ENCODE results near the gene PTGS2. TPM values are rescaled to one million over a fixed set of nuclear protein-coding genes. Genes with fewer than 3 reads are reported as not detected.

PTGS2 gene
- total RNA-seq, 4 donors from 2014 or later, result 2.7 to 18.6 (median 4.3) TPM

- intact Hi-C loops (cut with DNase I), result no loop called here
- no peak overlapping the region for H3K4me3 ChIP-seq
- no peaks in the 10 kb centered on the region for H3K4me1 ChIP-seq
- no peak for DNase-seq (ENCODE audit: extremely low spot score)
- H3K27ac ChIP-seq (replicated peaks in 1 of 4), result no peak overlapping the region
- no peaks in the 10 kb centered on the region for H3K9me3 ChIP-seq
- H3K36me3 ChIP-seq, result no peaks in the 10 kb centered on the region
- no peak for TF ChIP-seq EP300 (IDR thresholded peaks at IDR 0.05)
- no peak for TF ChIP-seq CTCF (IDR thresholded peaks at IDR 0.05)
- no peak for TF ChIP-seq POLR2AphosphoS5 (IDR thresholded peaks at IDR 0.05)
- no peak for TF ChIP-seq POLR2A (IDR thresholded peaks at IDR 0.05; ENCODE audit: low read depth)
- no peaks in the 10 kb centered on the region for H3K27me3 ChIP-seq
Observed at GRCh38 chr1:186662752-186663151, 17.5 kb downstream of the PTGS2 start.

- no peak overlapping the region for H3K27ac ChIP-seq (replicated peaks in 1 of 4)
- no peak for TF ChIP-seq POLR2A (IDR thresholded peaks at IDR 0.05; ENCODE audit: low read depth)
- TF ChIP-seq POLR2AphosphoS5 (IDR thresholded peaks at IDR 0.05), result no peak
- no peak for TF ChIP-seq EP300 (IDR thresholded peaks at IDR 0.05)
- no peak for TF ChIP-seq CTCF (IDR thresholded peaks at IDR 0.05)
- intact Hi-C loops (cut with DNase I), result no loop called here
- no peaks in the 10 kb centered on the region for H3K27me3 ChIP-seq
- H3K4me3 ChIP-seq, result no peak overlapping the region
- no peaks in the 10 kb centered on the region for H3K4me1 ChIP-seq
- no peaks in the 10 kb centered on the region for H3K9me3 ChIP-seq
- no peaks in the 10 kb centered on the region for H3K36me3 ChIP-seq
- no peak for DNase-seq (ENCODE audit: extremely low spot score)
Observed at GRCh38 chr1:186659890-186660341, 20.3 kb downstream of the PTGS2 start.

- Histone ChIP-seq H3K36me3 (no peaks in the 10 kb centered on the region), H3K4me3 (no peak overlapping the region), H3K4me1 (no peaks in the 10 kb centered on the region), H3K27me3 (no peaks in the 10 kb centered on the region), H3K9me3 (no peaks in the 10 kb centered on the region), H3K27ac (replicated peaks in 1 of 4) (no peak overlapping the region)
- DNase-seq (ENCODE audit: extremely low spot score), result no peak
- intact Hi-C loops (cut with DNase I), result no loop called here
- TF ChIP-seq CTCF (IDR thresholded peaks at IDR 0.05) (no peak), POLR2AphosphoS5 (IDR thresholded peaks at IDR 0.05) (no peak), POLR2A (IDR thresholded peaks at IDR 0.05; ENCODE audit: low read depth) (no peak), EP300 (IDR thresholded peaks at IDR 0.05) (no peak)
Observed at GRCh38 chr1:186658999-186659398, 21.2 kb downstream of the PTGS2 start.

GRCh38 chr1:186657481-186657880 is 22.7 kb downstream of the PTGS2 start:
- WGBS, result 91% methylated on average over 2 of the region's 2 CpGs
- Histone ChIP-seq H3K27me3 (no peaks in the 10 kb centered on the region), H3K9me3 (no peaks in the 10 kb centered on the region), H3K4me1 (no peaks in the 10 kb centered on the region), H3K4me3 (no peak overlapping the region), H3K27ac (replicated peaks in 1 of 4) (no peak overlapping the region), H3K36me3 (no peaks in the 10 kb centered on the region)
- intact Hi-C loops (cut with DNase I), result no loop called here
- DNase-seq (ENCODE audit: extremely low spot score), result no peak
- TF ChIP-seq POLR2A (IDR thresholded peaks at IDR 0.05; ENCODE audit: low read depth) (no peak), EP300 (IDR thresholded peaks at IDR 0.05) (no peak)

- Histone ChIP-seq H3K4me3 (no peak overlapping the region), H3K36me3 (no peaks in the 10 kb centered on the region), H3K27ac (replicated peaks in 1 of 4) (no peak overlapping the region), H3K4me1 (no peaks in the 10 kb centered on the region), H3K9me3 (no peaks in the 10 kb centered on the region), H3K27me3 (no peaks in the 10 kb centered on the region)
- no peak for TF ChIP-seq EP300 (IDR thresholded peaks at IDR 0.05)
- TF ChIP-seq CTCF (IDR thresholded peaks at IDR 0.05), result no peak
- TF ChIP-seq POLR2A (IDR thresholded peaks at IDR 0.05; ENCODE audit: low read depth), result no peak
- no peak for TF ChIP-seq POLR2AphosphoS5 (IDR thresholded peaks at IDR 0.05)
- no peak for DNase-seq (ENCODE audit: extremely low spot score)
- intact Hi-C loops (cut with DNase I), result no loop called here
- WGBS, result 72% methylated on average over 3 of the region's 3 CpGs
Observed at GRCh38 chr1:186655876-186656275, 24.3 kb downstream of the PTGS2 start.
